GM19239 (cell line): ENCODE data around the gene GLG1.
"Not testable (repeated sequence)": the region's sequence is repeated elsewhere in the genome, so short reads cannot be mapped to it uniquely, and the experiment has no call there.

Source experiments
- DNase-seq: peaks from one replicate; pipeline ENCODE4 v3.0.0; 2011; ENCODE audit warnings: low spot score; ENCODE audit not compliant: insufficient read length
- FAIRE-seq: peaks from 2 replicates; lab custom pipeline; 2011; peaks lifted over from hg19 to GRCh38; lab: Jason Lieb, UNC

Gene GLG1

GRCh38 chr16:74420612-74421481 lies 186.1 kb downstream of the GLG1 start, which contains the start of gene CLEC18B:
TSS of gene CLEC18B (minus strand) at chr16:74421478. CDS start at chr16:74421270, 208 bp downstream.
- not testable (repeated sequence) for DNase-seq, FAIRE-seq

- DNase-seq, FAIRE-seq: not testable (repeated sequence)
These were observed 187.1 kb downstream of the GLG1 start for GRCh38 chr16:74419811-74420210.

- not testable (repeated sequence) for DNase-seq, FAIRE-seq
These were observed 189.0 kb downstream of the GLG1 start for GRCh38 chr16:74417897-74418296.

GRCh38 chr16:74413920-74414319 lies 193.0 kb downstream of the GLG1 start:
- not testable (repeated sequence) for FAIRE-seq, DNase-seq

GRCh38 chr16:74413485-74413884 lies 193.4 kb downstream of the GLG1 start:
- not testable (repeated sequence) for DNase-seq, FAIRE-seq

GRCh38 chr16:74412775-74413390 lies 194.0 kb downstream of the GLG1 start:
- FAIRE-seq, result not testable (repeated sequence)

GRCh38 chr16:74412138-74412774 lies 194.7 kb downstream of the GLG1 start:
- FAIRE-seq, DNase-seq: not testable (repeated sequence)

More at GRCh38 chr16:74412775-74413390, 194.0 kb downstream of the GLG1 start:
- DNase-seq, result not testable (repeated sequence)

- not testable (repeated sequence) for DNase-seq, FAIRE-seq
These were observed 195.9 kb downstream of the GLG1 start for GRCh38 chr16:74410981-74411380.

GRCh38 chr16:74410057-74410957 lies 196.6 kb downstream of the GLG1 start:
- not testable (repeated sequence) for FAIRE-seq, DNase-seq

GRCh38 chr16:74409185-74409981 lies 197.5 kb downstream of the GLG1 start:
- DNase-seq, FAIRE-seq: not testable (repeated sequence)

GRCh38 chr16:74407362-74407705 lies 199.6 kb downstream of the GLG1 start:
- not testable (repeated sequence) for DNase-seq, FAIRE-seq

- not testable (repeated sequence) for FAIRE-seq, DNase-seq
These were observed 200.1 kb downstream of the GLG1 start for GRCh38 chr16:74406600-74407361.

- FAIRE-seq, DNase-seq: not testable (repeated sequence)
These were observed 202.6 kb downstream of the GLG1 start for GRCh38 chr16:74404148-74404933.

GRCh38 chr16:74400238-74400637 lies 206.7 kb downstream of the GLG1 start:
- not testable (repeated sequence) for FAIRE-seq

GRCh38 chr16:74398212-74398895 lies 208.6 kb downstream of the GLG1 start:
- not testable (repeated sequence) for FAIRE-seq, DNase-seq

More at GRCh38 chr16:74400238-74400637, 206.7 kb downstream of the GLG1 start:
- DNase-seq, result not testable (repeated sequence)
